Measurements from ENCODE around the gene KCND3.

The KCND3 gene

DNA sequence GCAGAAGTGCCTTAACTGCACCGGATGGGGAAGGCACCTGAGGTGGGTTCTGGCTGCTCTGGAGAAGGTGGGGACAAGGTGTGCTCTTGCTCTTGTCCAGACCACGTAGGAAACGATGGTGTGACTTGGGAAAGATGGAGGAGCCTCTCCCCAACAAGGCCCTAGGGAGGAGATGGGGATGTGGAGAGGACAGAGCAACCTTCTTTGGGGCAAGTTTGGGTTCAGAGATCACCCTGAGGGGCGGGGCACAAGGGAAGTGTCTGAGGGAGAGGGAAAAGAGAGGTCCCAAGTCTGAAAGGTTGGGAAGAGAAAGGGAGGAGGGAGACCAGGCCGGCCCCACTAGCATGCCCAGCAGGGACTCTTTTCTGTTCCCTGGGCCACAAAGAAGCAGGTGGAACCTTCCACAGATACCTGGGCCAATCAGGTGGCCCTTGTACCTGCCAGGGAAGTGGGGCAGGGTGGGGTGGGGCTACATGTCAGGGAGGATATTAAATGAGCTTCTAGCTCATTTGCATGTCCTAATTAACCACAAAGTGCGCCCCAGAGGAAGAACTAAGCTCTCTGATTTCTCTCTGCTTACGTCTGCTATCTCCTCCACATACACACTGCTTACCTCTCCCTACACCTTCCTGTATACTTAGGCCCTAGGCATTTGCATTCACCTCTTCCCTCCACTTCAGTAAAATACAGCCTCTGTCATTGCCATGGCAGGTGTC, 266.2 kb downstream of the KCND3 start:
- no peak for DNase-seq

DNA sequence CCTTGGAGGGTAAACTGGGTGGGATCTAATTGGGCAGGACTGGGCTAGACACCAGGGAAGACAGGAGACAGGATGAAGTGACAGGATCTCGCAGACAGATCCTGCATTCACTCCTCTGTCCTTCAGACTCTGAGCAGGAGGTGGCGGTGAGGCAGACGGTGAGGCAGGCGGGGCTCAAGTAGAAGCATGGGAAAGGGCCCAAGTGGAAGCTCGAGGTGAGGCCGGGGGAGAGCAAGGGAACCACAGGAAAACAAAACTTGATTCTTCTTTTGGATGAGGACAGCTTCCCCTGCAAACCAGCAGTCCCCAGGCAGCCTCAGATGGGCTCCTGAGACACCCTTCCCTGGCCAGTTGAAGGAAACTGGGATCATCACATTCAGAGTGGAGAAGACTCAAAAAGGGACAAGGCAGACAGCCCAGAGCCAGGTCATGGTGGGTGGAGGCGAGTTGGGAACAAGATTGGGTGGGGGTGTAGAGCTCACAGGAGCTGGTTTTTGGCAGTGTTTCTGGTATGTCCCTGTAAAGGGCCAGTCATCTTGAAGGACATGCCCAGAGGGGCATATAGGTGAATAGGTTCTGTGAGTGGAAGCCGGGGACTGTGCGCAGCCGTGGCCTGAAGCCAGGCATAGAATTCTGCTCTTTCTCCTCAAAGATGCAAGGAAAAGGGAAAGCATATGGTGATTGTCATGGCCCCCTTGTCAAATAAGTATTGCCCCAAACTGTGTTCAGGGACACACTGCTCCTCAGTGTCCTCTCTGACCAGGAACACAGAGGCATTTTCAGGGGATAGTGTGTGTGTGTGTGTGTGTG, 268.3 kb downstream of the KCND3 start:
- no peak for DNase-seq

Measured in fibroblast of skin of back (primary cell).